ENCODE results near the gene AGAP1. TPM values are rescaled to one million over a fixed set of nuclear protein-coding genes. Genes with fewer than 3 reads are reported as not detected.

AGAP1 gene
- total RNA-seq, 2 donors from 2014 or later, result 32.8 to 34.7 TPM

GRCh38 chr2:235669983-235670962 lies 176.4 kb downstream of the AGAP1 start:
- Mint-ChIP-seq H3K4me1 (peaks cover 20% of the 10 kb centered on the region), H3K27ac (no peak overlapping the region), H3K27me3 (ENCODE audit: insufficient read depth) (peaks cover 34% of the 10 kb centered on the region), H3K36me3 (ENCODE audit: low read depth) (no peaks in the 10 kb centered on the region), H3K9me3 (no peaks in the 10 kb centered on the region), H3K4me3 (no peak overlapping the region)
- Histone ChIP-seq H3K27me3 (ENCODE audit: control insufficient read depth, insufficient read depth, low read length, poor library complexity, severe bottlenecking) (peaks cover 23% of the 10 kb centered on the region), H3K9me3 (ENCODE audit: control insufficient read depth, low read length) (no peaks in the 10 kb centered on the region), H3K4me3 (ENCODE audit: low read length) (peak overlapping the region; percentile 60), H3K27ac (ENCODE audit: low read depth, low read length) (no peak overlapping the region), H3K9ac (ENCODE audit: extremely low read depth, low read length, poor library complexity, severe bottlenecking) (no peak overlapping the region), H3K4me1 (ENCODE audit: control insufficient read depth, insufficient read depth, low read length) (peaks cover 4% of the 10 kb centered on the region), H3K36me3 (ENCODE audit: control insufficient read depth, insufficient read depth, low read length) (no peaks in the 10 kb centered on the region)
- peak; percentile 85 for DNase-seq
- WGBS, 2 experiments (ENCODE audit: insufficient coverage in 1 of 2, insufficient read length in 1 of 2), result 0 to 1% methylated on average over 57 to 148 of the region's 148 CpGs
- peak; percentile 72 for TF ChIP-seq CTCF (conservative IDR thresholded peaks at IDR 0.05)

- DNase-seq, result peak; percentile 64
- Histone ChIP-seq H3K27me3 (ENCODE audit: control insufficient read depth, insufficient read depth, low read length, poor library complexity, severe bottlenecking) (peaks cover 23% of the 10 kb centered on the region), H3K4me1 (ENCODE audit: control insufficient read depth, insufficient read depth, low read length) (no peaks in the 10 kb centered on the region), H3K4me3 (ENCODE audit: low read length) (peak overlapping the region; percentile 60), H3K36me3 (ENCODE audit: control insufficient read depth, insufficient read depth, low read length) (no peaks in the 10 kb centered on the region), H3K9me3 (ENCODE audit: control insufficient read depth, low read length) (no peaks in the 10 kb centered on the region), H3K27ac (ENCODE audit: low read depth, low read length) (no peak overlapping the region), H3K9ac (ENCODE audit: extremely low read depth, low read length, poor library complexity, severe bottlenecking) (no peak overlapping the region)
- 19 to 26% methylated on average over 11 to 64 of the region's 64 CpGs for WGBS, 2 experiments (ENCODE audit: insufficient coverage in 1 of 2, insufficient read length in 1 of 2)
- H3K4me3 Mint-ChIP-seq, result peak overlapping the region; percentile 42
- H3K4me1 Mint-ChIP-seq, result peaks cover 13% of the 10 kb centered on the region
- H3K36me3 Mint-ChIP-seq (ENCODE audit: low read depth), result no peaks in the 10 kb centered on the region
- H3K9me3 Mint-ChIP-seq, result no peaks in the 10 kb centered on the region
- H3K27ac Mint-ChIP-seq, result no peak overlapping the region
- TF ChIP-seq CTCF (conservative IDR thresholded peaks at IDR 0.05), result no peak
- peaks cover 31% of the 10 kb centered on the region for H3K27me3 Mint-ChIP-seq (ENCODE audit: insufficient read depth)
These were observed 177.3 kb downstream of the AGAP1 start for GRCh38 chr2:235670974-235671787.

GRCh38 chr2:235672720-235673119 lies 178.9 kb downstream of the AGAP1 start:
- Histone ChIP-seq H3K27me3 (ENCODE audit: control insufficient read depth, insufficient read depth, low read length, poor library complexity, severe bottlenecking) (peaks cover 23% of the 10 kb centered on the region), H3K9me3 (ENCODE audit: control insufficient read depth, low read length) (no peaks in the 10 kb centered on the region), H3K36me3 (ENCODE audit: control insufficient read depth, insufficient read depth, low read length) (no peaks in the 10 kb centered on the region), H3K9ac (ENCODE audit: extremely low read depth, low read length, poor library complexity, severe bottlenecking) (no peak overlapping the region), H3K27ac (ENCODE audit: low read depth, low read length) (no peak overlapping the region), H3K4me1 (ENCODE audit: control insufficient read depth, insufficient read depth, low read length) (no peaks in the 10 kb centered on the region), H3K4me3 (ENCODE audit: low read length) (no peak overlapping the region)
- WGBS, 2 experiments (ENCODE audit: insufficient coverage in 1 of 2, insufficient read length in 1 of 2), result 79 to 100% methylated on average over 1 to 3 of the region's 3 CpGs
- Mint-ChIP-seq H3K4me3 (no peak overlapping the region), H3K4me1 (peaks cover 10% of the 10 kb centered on the region), H3K27me3 (ENCODE audit: insufficient read depth) (peaks cover 31% of the 10 kb centered on the region), H3K9me3 (no peaks in the 10 kb centered on the region), H3K27ac (no peak overlapping the region), H3K36me3 (ENCODE audit: low read depth) (no peaks in the 10 kb centered on the region)
- TF ChIP-seq CTCF (conservative IDR thresholded peaks at IDR 0.05), result no peak
- DNase-seq, result no peak

Measured in endodermal cell (in vitro differentiated cells).